ENCODE measurements around the gene PRIM1. TPM values are rescaled to one million over a fixed set of nuclear protein-coding genes. Genes with fewer than 3 reads are reported as not detected.

PRIM1 gene
- total and polyA plus RNA-seq, 2 of the 13 experiments (the other 11 are each of a cell fraction or from before 2014, with no cell fraction given), result 30.0 to 47.3 TPM

DNA sequence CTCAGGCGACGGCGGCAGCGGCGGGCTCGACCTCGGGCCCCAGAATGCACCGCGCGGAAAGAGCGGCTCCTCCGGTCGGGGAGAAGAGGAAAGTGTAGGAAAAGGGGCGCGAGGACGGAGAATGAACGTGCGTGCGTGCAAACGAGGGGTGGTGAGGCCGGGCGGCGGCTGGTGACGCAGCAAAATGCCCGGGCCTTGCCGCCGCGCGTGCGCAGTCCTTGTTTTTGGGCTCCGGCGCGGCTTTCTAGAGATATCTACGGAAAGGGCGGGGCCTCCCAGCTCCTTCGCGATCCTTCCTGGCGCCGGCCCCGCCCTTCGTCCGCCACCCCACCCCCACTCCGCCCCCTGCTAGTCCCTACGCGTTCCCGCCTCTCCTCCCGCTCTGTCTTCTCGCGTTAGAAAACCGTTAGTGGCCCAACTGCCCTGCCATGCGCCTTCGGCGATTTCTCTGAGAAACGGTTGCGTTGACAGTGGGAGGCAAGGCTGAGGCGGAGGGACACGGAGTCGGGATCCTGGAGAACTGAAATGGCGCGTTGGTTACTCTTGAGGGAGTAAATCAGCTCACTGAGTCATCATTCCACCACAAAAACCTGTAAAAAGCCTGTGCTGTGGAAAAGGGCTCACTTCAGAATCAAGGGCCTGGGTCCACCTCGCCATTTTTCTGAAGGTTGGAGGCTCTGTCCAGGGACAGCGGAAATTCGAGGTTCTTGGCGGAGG, 63.8 kb downstream of the PRIM1 start, which contains the start of gene PTGES3 (continued):
- TF ChIP-seq, protein P1, sequence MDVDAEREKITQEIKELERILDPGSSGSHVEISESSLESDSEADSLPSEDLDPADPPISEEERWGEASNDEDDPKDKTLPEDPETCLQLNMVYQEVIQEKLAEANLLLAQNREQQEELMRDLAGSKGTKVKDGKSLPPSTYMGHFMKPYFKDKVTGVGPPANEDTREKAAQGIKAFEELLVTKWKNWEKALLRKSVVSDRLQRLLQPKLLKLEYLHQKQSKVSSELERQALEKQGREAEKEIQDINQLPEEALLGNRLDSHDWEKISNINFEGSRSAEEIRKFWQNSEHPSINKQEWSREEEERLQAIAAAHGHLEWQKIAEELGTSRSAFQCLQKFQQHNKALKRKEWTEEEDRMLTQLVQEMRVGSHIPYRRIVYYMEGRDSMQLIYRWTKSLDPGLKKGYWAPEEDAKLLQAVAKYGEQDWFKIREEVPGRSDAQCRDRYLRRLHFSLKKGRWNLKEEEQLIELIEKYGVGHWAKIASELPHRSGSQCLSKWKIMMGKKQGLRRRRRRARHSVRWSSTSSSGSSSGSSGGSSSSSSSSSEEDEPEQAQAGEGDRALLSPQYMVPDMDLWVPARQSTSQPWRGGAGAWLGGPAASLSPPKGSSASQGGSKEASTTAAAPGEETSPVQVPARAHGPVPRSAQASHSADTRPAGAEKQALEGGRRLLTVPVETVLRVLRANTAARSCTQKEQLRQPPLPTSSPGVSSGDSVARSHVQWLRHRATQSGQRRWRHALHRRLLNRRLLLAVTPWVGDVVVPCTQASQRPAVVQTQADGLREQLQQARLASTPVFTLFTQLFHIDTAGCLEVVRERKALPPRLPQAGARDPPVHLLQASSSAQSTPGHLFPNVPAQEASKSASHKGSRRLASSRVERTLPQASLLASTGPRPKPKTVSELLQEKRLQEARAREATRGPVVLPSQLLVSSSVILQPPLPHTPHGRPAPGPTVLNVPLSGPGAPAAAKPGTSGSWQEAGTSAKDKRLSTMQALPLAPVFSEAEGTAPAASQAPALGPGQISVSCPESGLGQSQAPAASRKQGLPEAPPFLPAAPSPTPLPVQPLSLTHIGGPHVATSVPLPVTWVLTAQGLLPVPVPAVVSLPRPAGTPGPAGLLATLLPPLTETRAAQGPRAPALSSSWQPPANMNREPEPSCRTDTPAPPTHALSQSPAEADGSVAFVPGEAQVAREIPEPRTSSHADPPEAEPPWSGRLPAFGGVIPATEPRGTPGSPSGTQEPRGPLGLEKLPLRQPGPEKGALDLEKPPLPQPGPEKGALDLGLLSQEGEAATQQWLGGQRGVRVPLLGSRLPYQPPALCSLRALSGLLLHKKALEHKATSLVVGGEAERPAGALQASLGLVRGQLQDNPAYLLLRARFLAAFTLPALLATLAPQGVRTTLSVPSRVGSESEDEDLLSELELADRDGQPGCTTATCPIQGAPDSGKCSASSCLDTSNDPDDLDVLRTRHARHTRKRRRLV (CRISPR knock-in tag; IDR thresholded peaks at IDR 0.05), result peak; percentile 46
- TF ChIP-seq, protein P2, sequence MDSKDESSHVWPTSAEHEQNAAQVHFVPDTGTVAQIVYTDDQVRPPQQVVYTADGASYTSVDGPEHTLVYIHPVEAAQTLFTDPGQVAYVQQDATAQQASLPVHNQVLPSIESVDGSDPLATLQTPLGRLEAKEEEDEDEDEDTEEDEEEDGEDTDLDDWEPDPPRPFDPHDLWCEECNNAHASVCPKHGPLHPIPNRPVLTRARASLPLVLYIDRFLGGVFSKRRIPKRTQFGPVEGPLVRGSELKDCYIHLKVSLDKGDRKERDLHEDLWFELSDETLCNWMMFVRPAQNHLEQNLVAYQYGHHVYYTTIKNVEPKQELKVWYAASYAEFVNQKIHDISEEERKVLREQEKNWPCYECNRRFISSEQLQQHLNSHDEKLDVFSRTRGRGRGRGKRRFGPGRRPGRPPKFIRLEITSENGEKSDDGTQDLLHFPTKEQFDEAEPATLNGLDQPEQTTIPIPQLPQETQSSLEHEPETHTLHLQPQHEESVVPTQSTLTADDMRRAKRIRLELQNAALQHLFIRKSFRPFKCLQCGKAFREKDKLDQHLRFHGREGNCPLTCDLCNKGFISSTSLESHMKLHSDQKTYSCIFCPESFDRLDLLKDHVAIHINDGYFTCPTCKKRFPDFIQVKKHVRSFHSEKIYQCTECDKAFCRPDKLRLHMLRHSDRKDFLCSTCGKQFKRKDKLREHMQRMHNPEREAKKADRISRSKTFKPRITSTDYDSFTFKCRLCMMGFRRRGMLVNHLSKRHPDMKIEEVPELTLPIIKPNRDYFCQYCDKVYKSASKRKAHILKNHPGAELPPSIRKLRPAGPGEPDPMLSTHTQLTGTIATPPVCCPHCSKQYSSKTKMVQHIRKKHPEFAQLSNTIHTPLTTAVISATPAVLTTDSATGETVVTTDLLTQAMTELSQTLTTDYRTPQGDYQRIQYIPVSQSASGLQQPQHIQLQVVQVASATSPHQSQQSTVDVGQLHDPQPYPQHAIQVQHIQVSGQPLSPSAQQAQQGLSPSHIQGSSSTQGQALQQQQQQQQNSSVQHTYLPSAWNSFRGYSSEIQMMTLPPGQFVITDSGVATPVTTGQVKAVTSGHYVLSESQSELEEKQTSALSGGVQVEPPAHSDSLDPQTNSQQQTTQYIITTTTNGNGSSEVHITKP (CRISPR knock-in tag; IDR thresholded peaks at IDR 0.05; ENCODE audit: low read depth), result 0 out of 2 replicates have a peak, but pooled peaks have one; percentile 28
- TF ChIP-seq, protein P3, sequence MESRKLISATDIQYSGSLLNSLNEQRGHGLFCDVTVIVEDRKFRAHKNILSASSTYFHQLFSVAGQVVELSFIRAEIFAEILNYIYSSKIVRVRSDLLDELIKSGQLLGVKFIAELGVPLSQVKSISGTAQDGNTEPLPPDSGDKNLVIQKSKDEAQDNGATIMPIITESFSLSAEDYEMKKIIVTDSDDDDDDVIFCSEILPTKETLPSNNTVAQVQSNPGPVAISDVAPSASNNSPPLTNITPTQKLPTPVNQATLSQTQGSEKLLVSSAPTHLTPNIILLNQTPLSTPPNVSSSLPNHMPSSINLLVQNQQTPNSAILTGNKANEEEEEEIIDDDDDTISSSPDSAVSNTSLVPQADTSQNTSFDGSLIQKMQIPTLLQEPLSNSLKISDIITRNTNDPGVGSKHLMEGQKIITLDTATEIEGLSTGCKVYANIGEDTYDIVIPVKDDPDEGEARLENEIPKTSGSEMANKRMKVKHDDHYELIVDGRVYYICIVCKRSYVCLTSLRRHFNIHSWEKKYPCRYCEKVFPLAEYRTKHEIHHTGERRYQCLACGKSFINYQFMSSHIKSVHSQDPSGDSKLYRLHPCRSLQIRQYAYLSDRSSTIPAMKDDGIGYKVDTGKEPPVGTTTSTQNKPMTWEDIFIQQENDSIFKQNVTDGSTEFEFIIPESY (CRISPR knock-in tag; IDR thresholded peaks at IDR 0.05), result peak; percentile 95
- TF ChIP-seq, protein P4, sequence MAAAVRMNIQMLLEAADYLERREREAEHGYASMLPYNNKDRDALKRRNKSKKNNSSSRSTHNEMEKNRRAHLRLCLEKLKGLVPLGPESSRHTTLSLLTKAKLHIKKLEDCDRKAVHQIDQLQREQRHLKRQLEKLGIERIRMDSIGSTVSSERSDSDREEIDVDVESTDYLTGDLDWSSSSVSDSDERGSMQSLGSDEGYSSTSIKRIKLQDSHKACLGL (CRISPR knock-in tag; IDR thresholded peaks at IDR 0.05), result peak; percentile 94
- TF ChIP-seq, protein P5, sequence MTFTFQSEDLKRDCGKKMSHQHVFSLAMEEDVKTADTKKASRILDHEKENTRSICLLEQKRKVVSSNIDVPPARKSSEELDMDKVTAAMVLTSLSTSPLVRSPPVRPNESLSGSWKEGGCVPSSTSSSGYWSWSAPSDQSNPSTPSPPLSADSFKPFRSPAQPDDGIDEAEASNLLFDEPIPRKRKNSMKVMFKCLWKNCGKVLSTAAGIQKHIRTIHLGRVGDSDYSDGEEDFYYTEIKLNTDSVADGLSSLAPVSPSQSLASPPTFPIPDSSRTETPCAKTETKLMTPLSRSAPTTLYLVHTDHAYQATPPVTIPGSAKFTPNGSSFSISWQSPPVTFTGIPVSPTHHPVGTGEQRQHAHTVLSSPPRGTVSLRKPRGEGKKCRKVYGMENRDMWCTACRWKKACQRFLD (CRISPR knock-in tag; IDR thresholded peaks at IDR 0.05; ENCODE audit: borderline replicate concordance), result peak; percentile 93
- TF ChIP-seq ZBTB7B (CRISPR knock-in tag; IDR thresholded peaks at IDR 0.05), result peak; percentile 41; the same call in 1 of the 2 replicates
- TF ChIP-seq ZNF772 (CRISPR knock-in tag; IDR thresholded peaks at IDR 0.05), result peak; percentile 95
- TF ChIP-seq FOXC1 (CRISPR knock-in tag; IDR thresholded peaks at IDR 0.05; ENCODE audit: borderline replicate concordance), result peak; percentile 98
- TF ChIP-seq, protein P6, sequence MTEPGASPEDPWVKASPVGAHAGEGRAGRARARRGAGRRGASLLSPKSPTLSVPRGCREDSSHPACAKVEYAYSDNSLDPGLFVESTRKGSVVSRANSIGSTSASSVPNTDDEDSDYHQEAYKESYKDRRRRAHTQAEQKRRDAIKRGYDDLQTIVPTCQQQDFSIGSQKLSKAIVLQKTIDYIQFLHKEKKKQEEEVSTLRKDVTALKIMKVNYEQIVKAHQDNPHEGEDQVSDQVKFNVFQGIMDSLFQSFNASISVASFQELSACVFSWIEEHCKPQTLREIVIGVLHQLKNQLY (CRISPR knock-in tag; IDR thresholded peaks at IDR 0.05), result peak; percentile 15; the same call in 1 of the 2 replicates
- TF ChIP-seq, protein P7, sequence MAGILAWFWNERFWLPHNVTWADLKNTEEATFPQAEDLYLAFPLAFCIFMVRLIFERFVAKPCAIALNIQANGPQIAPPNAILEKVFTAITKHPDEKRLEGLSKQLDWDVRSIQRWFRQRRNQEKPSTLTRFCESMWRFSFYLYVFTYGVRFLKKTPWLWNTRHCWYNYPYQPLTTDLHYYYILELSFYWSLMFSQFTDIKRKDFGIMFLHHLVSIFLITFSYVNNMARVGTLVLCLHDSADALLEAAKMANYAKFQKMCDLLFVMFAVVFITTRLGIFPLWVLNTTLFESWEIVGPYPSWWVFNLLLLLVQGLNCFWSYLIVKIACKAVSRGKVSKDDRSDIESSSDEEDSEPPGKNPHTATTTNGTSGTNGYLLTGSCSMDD (CRISPR knock-in tag; IDR thresholded peaks at IDR 0.05), result no peak
